LNCAP (cell line): Measurements from ENCODE around the gene ARID4A.

Source experiments
- TF ChIP-seq, protein P1 (sequence below): fragments of 450-650 bp; IDR thresholded peaks from 2 replicates; pipeline ENCODE4 v1.5.1; 2017; ENCODE audit warnings: mild to moderate bottlenecking

The ARID4A gene, protein sequence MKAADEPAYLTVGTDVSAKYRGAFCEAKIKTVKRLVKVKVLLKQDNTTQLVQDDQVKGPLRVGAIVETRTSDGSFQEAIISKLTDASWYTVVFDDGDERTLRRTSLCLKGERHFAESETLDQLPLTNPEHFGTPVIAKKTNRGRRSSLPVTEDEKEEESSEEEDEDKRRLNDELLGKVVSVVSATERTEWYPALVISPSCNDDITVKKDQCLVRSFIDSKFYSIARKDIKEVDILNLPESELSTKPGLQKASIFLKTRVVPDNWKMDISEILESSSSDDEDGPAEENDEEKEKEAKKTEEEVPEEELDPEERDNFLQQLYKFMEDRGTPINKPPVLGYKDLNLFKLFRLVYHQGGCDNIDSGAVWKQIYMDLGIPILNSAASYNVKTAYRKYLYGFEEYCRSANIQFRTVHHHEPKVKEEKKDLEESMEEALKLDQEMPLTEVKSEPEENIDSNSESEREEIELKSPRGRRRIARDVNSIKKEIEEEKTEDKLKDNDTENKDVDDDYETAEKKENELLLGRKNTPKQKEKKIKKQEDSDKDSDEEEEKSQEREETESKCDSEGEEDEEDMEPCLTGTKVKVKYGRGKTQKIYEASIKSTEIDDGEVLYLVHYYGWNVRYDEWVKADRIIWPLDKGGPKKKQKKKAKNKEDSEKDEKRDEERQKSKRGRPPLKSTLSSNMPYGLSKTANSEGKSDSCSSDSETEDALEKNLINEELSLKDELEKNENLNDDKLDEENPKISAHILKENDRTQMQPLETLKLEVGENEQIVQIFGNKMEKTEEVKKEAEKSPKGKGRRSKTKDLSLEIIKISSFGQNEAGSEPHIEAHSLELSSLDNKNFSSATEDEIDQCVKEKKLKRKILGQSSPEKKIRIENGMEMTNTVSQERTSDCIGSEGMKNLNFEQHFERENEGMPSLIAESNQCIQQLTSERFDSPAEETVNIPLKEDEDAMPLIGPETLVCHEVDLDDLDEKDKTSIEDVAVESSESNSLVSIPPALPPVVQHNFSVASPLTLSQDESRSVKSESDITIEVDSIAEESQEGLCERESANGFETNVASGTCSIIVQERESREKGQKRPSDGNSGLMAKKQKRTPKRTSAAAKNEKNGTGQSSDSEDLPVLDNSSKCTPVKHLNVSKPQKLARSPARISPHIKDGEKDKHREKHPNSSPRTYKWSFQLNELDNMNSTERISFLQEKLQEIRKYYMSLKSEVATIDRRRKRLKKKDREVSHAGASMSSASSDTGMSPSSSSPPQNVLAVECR

DNA sequence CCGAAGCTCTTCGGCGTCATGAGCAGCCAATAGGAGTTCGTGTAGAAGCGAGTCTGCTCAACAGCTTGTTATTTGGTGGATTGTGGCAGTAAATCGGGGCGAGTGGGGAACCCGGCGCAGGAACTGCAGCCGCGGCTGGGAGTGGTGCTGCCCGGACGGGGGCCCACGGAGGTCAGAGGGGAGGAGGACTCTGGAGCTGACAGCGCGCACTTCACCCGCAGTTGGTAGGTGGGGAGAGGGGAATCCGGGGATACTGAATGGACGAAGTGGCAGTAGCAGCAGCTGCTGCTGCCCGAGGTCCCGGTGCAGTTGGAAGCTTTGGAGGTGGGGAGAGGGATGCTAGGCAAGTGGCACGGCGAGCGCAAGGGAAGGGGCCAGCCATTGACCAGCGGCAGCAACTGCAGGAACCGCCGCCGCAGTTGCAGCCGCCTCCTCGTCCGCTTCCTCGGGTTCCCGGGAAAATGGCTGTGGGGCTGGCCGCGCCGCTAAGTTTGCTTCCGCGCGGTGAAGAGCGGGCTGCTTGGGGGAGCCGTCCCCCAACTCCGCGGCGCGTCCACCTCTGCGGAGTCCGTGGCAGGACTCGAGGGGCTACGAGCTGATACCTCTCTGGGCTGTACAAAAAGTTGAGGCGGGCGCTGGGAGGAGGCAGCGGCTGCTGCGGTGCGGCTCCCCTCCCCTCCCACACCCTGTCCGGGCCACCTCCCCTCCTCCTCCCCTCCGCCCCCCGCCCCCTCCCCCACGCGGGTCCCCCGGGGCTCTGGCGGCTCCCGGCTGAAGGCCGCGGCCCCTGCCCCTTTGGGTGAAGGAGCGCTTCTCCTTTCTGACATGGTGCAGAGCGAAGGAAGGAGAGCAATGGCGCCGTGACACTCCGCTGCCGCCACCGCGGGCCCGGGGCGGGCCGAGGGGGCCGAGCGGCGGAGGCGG is at the start of gene ARID4A:
Gene ARID4A, plus strand, starts transcription at position 79 of the 924 bp plus-strand sequence. CDS start 1,300 bp downstream, outside the sequence.
- TF ChIP-seq, protein P1, sequence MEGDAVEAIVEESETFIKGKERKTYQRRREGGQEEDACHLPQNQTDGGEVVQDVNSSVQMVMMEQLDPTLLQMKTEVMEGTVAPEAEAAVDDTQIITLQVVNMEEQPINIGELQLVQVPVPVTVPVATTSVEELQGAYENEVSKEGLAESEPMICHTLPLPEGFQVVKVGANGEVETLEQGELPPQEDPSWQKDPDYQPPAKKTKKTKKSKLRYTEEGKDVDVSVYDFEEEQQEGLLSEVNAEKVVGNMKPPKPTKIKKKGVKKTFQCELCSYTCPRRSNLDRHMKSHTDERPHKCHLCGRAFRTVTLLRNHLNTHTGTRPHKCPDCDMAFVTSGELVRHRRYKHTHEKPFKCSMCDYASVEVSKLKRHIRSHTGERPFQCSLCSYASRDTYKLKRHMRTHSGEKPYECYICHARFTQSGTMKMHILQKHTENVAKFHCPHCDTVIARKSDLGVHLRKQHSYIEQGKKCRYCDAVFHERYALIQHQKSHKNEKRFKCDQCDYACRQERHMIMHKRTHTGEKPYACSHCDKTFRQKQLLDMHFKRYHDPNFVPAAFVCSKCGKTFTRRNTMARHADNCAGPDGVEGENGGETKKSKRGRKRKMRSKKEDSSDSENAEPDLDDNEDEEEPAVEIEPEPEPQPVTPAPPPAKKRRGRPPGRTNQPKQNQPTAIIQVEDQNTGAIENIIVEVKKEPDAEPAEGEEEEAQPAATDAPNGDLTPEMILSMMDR, result no peak

DNA sequence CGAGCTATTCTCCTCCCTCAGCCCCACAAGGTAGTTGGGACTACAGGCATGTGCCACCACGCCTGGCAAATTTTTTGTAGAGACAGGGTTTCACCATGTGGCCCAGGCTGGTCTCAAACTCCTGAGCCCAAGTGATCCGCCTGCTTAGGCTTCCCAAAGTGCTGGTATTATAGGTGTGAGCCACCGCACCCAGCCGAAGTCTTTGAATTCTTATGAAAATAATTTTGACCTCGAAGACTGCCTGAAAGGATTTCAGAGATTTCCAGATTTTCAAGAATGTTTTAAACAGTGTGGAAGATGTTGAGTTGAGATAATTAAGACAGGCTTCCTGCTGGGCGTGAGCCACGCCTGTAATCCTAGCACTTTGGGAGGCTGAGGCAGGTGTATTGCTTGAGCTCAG is 48.7 kb upstream of the ARID4A start:
- TF ChIP-seq, protein P1, result no peak

DNA sequence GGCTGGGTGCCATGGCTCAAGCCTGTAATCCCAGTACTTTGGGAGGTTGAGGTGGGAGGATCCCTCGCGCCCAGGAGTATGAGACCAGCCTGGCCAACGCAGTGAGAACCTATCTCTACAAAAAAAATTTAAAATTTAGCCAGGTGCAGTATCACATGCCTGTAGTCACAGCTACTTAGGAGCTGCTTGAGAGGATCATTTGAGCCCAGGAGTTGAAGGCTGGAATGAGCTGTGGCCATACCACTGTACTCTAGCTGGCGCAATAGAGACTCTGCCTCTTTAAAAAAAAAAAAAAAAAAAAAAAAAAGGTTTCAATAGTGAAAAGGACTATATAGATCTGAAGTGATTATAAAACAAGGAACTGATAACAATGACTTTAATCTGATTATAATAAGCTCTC is 40.2 kb upstream of the ARID4A start:
- TF ChIP-seq, protein P1, result no peak

DNA sequence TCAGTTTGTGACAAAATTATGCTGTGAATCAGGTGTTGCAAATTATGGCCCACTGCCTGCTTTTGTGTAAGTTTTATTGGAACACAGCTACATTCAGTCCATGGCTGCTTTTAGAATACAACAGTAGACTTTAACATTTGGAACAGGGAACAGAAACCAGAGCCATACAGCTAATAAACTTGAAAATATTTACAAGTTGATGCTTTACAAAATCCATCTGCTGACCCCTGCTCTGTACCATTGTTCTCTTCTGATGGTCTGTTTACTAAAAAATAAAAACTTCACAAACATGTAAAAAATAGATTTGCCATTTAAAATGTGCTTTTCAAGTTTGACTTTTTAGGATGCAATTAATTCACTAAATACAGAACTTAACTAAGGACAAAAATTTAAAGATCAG is 33.0 kb upstream of the ARID4A start:
- TF ChIP-seq, protein P1, result no peak

DNA sequence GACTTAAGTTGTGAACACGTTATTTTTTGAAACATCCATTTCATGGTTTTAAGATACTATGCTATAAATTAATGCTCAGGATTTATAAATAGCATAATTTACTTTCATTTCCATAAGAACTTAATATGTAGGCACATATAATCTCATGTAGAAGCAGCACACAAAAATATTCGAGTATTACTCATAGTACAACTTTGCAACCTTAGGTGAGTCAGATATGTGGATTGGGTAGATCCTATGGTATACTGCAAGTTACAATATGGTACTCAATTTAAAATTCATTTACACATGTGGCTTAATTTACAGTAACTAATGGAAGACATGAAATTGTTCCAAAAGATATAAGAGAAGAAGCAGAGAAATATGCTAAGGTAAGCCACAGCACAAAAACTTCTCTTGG is 27.7 kb upstream of the ARID4A start:
- TF ChIP-seq, protein P1, result no peak

DNA sequence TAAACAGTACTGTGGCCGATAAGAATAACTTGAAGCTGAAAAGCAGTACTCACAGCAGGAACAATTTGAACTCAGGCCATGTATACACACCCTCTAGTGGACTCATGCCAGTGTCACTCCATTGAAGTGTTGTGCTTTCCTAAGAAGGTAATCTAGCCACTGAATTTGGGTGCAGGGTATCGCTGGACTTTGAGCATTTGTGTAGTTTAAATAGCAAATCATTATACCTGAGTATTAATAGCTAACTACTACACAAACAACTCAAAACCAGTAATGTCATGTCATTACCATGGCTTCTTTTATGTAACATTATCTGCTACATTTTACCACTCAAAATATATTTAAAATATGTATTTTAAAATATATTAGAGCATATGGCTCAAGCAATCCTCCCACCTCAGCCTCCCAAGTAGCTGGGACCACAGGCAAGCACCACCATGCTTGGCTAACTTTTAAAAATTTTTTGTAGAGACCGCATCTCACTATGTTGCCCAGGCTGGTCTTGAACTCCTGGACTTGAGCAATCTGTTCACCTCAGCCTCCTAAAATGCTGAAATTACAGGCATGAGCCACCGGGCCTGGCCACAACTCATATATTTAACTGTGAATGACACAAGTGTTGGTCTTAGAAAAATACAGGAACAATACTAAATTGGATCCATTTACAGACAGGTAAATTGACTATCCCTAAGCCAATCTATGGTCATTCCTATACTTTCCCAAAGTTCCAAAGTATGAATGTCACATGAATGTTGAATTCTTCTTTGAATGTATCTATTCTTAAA is 25.6 kb upstream of the ARID4A start:
- TF ChIP-seq, protein P1, result no peak; the same call in 1 of the 2 replicates
